DOHH2 (cell line): ENCODE results near the gene TSC22D4.
A peak's percentile ranks its signal among the peaks of the same experiment; 100 is the strongest.

Experiments used
- H3F3A ChIP-seq: fragments of 200-600 bp; sonication (generic), shearing (Covaris generic); 2 replicates; pipeline ENCODE4 v1.6.0; 2016; ENCODE audit warnings: antibody characterized with exemption, mild to moderate bottlenecking; ENCODE audit not compliant: control insufficient read depth, insufficient read depth
- H3K27ac ChIP-seq: fragments of 200-600 bp; sonication (generic); 2 replicates; pipeline ENCODE4 v1.5.1; 2014; ENCODE audit warnings: low read depth, mild to moderate bottlenecking, low read length, moderate library complexity
- H3K27me3 ChIP-seq: fragments of 200-600 bp; sonication (generic); 2 replicates; pipeline ENCODE4 v1.6.1; 2014; ENCODE audit warnings: mild to moderate bottlenecking, low read length, mixed read lengths; ENCODE audit not compliant: control insufficient read depth
- H3K36me3 ChIP-seq: fragments of 200-600 bp; sonication (generic); 2 replicates; pipeline ENCODE4 v1.6.1; 2014; ENCODE audit warnings: mild to moderate bottlenecking, low read length, moderate library complexity, mixed read lengths; ENCODE audit not compliant: control insufficient read depth
- H3K4me1 ChIP-seq: fragments of 200-600 bp; sonication (generic); 2 replicates; pipeline ENCODE4 v1.6.1; 2014; ENCODE audit warnings: mild to moderate bottlenecking, low read length, mixed read lengths; ENCODE audit not compliant: control insufficient read depth
- H3K4me2 ChIP-seq: fragments of 200-600 bp; sonication (generic); 2 replicates; pipeline ENCODE4 v1.6.0; 2014; ENCODE audit warnings: mild to moderate bottlenecking, low read length, moderate library complexity
- H3K4me3 ChIP-seq: fragments of 200-600 bp; sonication (generic); 2 replicates; pipeline ENCODE4 v1.5.1; 2014; ENCODE audit warnings: mild to moderate bottlenecking, low read length, mixed read lengths
- H3K79me2 ChIP-seq: fragments of 200-600 bp; sonication (generic); 2 replicates; pipeline ENCODE4 v1.6.1; 2014; ENCODE audit warnings: mild to moderate bottlenecking, low read length, mixed read lengths; ENCODE audit not compliant: control insufficient read depth
- H3K9me2 ChIP-seq: fragments of 200-600 bp; sonication (generic); replicated peaks from 2 replicates; pipeline ENCODE4 v1.6.1; 2014; ENCODE audit warnings: mild to moderate bottlenecking, low read length, mixed read lengths; ENCODE audit not compliant: control insufficient read depth
- H3K9me3 ChIP-seq: fragments of 200-600 bp; sonication (generic); 2 replicates; pipeline ENCODE4 v1.6.1; 2014; ENCODE audit warnings: antibody characterized with exemption, low read length, mixed read lengths; ENCODE audit not compliant: control insufficient read depth, insufficient read depth
- H4K20me1 ChIP-seq: fragments of 200-600 bp; sonication (generic); 2 replicates; pipeline ENCODE4 v1.6.0; 2014; ENCODE audit warnings: low read depth, mild to moderate bottlenecking, antibody characterized with exemption, low read length, moderate library complexity; ENCODE audit not compliant: control insufficient read depth, insufficient read depth
- EZH2phosphoT487 ChIP-seq: fragments of 200-600 bp; sonication (generic); IDR thresholded peaks from 2 replicates; pipeline ENCODE4 v1.6.1; 2017; ENCODE audit warnings: borderline replicate concordance, mild to moderate bottlenecking, antibody characterized with exemption, low read length, moderate library complexity, mixed read lengths
- TF ChIP-seq, protein P1 (sequence below): fragments of 200-600 bp; sonication (generic); IDR thresholded peaks from one replicate; pipeline ENCODE4 v1.5.1; 2014; ENCODE audit warnings: antibody characterized with exemption, mild to moderate bottlenecking, low read depth, low read length; ENCODE audit not compliant: poor library complexity, severe bottlenecking

The TSC22D4 gene

DNA sequence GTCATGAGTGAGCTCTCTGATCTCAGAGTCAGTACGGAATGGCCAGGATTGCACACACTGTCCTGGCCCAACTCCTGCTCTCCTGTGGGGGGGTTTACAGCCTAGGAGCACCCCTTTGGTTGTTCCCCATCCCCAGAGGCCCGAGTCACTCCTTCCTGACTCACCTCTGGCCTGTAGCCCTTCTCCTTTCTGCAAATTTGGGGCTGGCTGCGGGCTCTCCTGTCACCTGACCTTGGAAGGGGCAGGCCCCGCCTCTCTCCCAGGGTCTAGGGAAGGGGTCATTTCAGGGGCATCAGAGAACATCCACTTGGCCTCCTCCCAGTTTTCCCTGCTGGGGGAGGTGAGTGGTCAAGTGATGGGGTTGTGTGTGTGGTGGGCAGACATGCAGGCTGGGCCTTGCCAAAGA lies 6.5 kb upstream of the TSC22D4 start:
- Histone ChIP-seq H3K36me3 (no peaks in the 10 kb centered on the region), H3K9me3 (no peaks in the 10 kb centered on the region), H3K27ac (no peak overlapping the region), H3K79me2 (no peaks in the 10 kb centered on the region), H3K9me2 (no peaks in the 10 kb centered on the region), H4K20me1 (no peaks in the 10 kb centered on the region), H3K27me3 (peaks cover 24% of the 10 kb centered on the region), H3K4me3 (no peak overlapping the region), H3F3A (peaks cover 6% of the 10 kb centered on the region; the same call in 1 of the 2 replicates), H3K4me2 (no peak overlapping the region), H3K4me1 (peaks cover 33% of the 10 kb centered on the region)
- TF ChIP-seq, protein P1, sequence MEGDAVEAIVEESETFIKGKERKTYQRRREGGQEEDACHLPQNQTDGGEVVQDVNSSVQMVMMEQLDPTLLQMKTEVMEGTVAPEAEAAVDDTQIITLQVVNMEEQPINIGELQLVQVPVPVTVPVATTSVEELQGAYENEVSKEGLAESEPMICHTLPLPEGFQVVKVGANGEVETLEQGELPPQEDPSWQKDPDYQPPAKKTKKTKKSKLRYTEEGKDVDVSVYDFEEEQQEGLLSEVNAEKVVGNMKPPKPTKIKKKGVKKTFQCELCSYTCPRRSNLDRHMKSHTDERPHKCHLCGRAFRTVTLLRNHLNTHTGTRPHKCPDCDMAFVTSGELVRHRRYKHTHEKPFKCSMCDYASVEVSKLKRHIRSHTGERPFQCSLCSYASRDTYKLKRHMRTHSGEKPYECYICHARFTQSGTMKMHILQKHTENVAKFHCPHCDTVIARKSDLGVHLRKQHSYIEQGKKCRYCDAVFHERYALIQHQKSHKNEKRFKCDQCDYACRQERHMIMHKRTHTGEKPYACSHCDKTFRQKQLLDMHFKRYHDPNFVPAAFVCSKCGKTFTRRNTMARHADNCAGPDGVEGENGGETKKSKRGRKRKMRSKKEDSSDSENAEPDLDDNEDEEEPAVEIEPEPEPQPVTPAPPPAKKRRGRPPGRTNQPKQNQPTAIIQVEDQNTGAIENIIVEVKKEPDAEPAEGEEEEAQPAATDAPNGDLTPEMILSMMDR, result no peak
- no peak for TF ChIP-seq EZH2phosphoT487

- no peak overlapping the region for H3K4me2 ChIP-seq
- no peaks in the 10 kb centered on the region for H4K20me1 ChIP-seq
- H3K79me2 ChIP-seq, result peaks cover 1% of the 10 kb centered on the region; the same call in 1 of the 2 replicates
- peaks cover 19% of the 10 kb centered on the region for H3K27me3 ChIP-seq
- no peak overlapping the region for H3K27ac ChIP-seq
- H3K4me3 ChIP-seq, result no peak overlapping the region
- peaks cover 31% of the 10 kb centered on the region for H3K4me1 ChIP-seq
- TF ChIP-seq, protein P1, result no peak
- TF ChIP-seq EZH2phosphoT487, result no peak
- H3K9me3 ChIP-seq, result no peaks in the 10 kb centered on the region
- peaks cover 6% of the 10 kb centered on the region; the same call in 1 of the 2 replicates for H3F3A ChIP-seq
- no peaks in the 10 kb centered on the region for H3K36me3 ChIP-seq
- no peaks in the 10 kb centered on the region for H3K9me2 ChIP-seq
Measured at GRCh38 chr7:100484673-100485045, 5.6 kb upstream of the TSC22D4 start.

- H3K27ac ChIP-seq, result no peak within 1 kb of the TSS
- H3K4me2 ChIP-seq, result peak within 1 kb of the TSS; percentile 91
- H3K4me3 ChIP-seq, result peak within 1 kb of the TSS; percentile 77
- no peaks in the 10 kb centered on the region for H3K9me2 ChIP-seq
- H3K4me1 ChIP-seq, result peaks cover 29% of the 10 kb centered on the region
- peaks cover 6% of the 10 kb centered on the region; the same call in 1 of the 2 replicates for H3F3A ChIP-seq
- peaks cover 19% of the 10 kb centered on the region for H3K27me3 ChIP-seq
- peaks cover 4% of the 10 kb centered on the region for H3K79me2 ChIP-seq
- no peaks in the 10 kb centered on the region for H3K9me3 ChIP-seq
- TF ChIP-seq EZH2phosphoT487, result no peak
- TF ChIP-seq, protein P1, result no peak
- H4K20me1 ChIP-seq, result no peaks in the 10 kb centered on the region
- H3K36me3 ChIP-seq, result no peaks in the 10 kb centered on the region
Measured at GRCh38 chr7:100483722-100484672, 5.0 kb upstream of the TSC22D4 start, which contains the start of gene NYAP1. TSS of gene NYAP1 (plus strand) at chr7:100483927. CDS start at chr7:100485312, 1,385 bp downstream.
